ENCODE data around the gene DHX16. TPM values are rescaled to one million over a fixed set of nuclear protein-coding genes. Genes with fewer than 3 reads are reported as not detected.

DHX16 gene
- total RNA-seq, 4 donors from 2014 or later: 3.2 to 31.8 (median 16.3) TPM

- H3K27me3 ChIP-seq: no peaks in the 10 kb centered on the region
- DNase-seq: no peak
- no peaks in the 10 kb centered on the region for H3K9me3 ChIP-seq
- peak overlapping the region; percentile 98 to 100 for H3K27ac ChIP-seq
- no peaks in the 10 kb centered on the region for H3K36me3 ChIP-seq
- peaks cover 0 to 30% of the 10 kb centered on the region in 2 donors for H3K4me1 ChIP-seq
- intact Hi-C loops (cut with DNase I; ENCODE audit: low total_unique reads): no loop called here
- H3K4me3 ChIP-seq: peak overlapping the region; percentile 78 to 99
- TF ChIP-seq POLR2A (IDR thresholded peaks at IDR 0.05) (no peak), CTCF (IDR thresholded peaks at IDR 0.05) (no peak)
Measured at GRCh38 chr6:30614044-30614842, 58.6 kb downstream of the DHX16 start.

- Histone ChIP-seq H3K27ac (peak overlapping the region; percentile 98 to 100), H3K4me3 (peak overlapping the region; percentile 78 to 99), H3K36me3 (no peaks in the 10 kb centered on the region), H3K4me1 (peaks cover 0 to 22% of the 10 kb centered on the region in 2 donors), H3K9me3 (no peaks in the 10 kb centered on the region), H3K27me3 (no peaks in the 10 kb centered on the region)
- no peak for DNase-seq
- intact Hi-C loops (cut with DNase I; ENCODE audit: low total_unique reads): no loop called here
- TF ChIP-seq CTCF (IDR thresholded peaks at IDR 0.05) (no peak), POLR2A (IDR thresholded peaks at IDR 0.05) (no peak)
Measured at GRCh38 chr6:30613251-30614043, 59.4 kb downstream of the DHX16 start.

GRCh38 chr6:30612687-30613248 lies 60.0 kb downstream of the DHX16 start:
- intact Hi-C loops (cut with DNase I; ENCODE audit: low total_unique reads): no loop called here
- peaks cover 0 to 21% of the 10 kb centered on the region in 2 donors for H3K4me1 ChIP-seq
- no peak for TF ChIP-seq POLR2A (IDR thresholded peaks at IDR 0.05)
- no peak for TF ChIP-seq CTCF (IDR thresholded peaks at IDR 0.05)

GRCh38 chr6:30612213-30612612 lies 60.6 kb downstream of the DHX16 start:
- intact Hi-C loops (cut with DNase I; ENCODE audit: low total_unique reads): no loop called here

More at GRCh38 chr6:30612687-30613248, 60.0 kb downstream of the DHX16 start:
- Histone ChIP-seq H3K36me3 (no peaks in the 10 kb centered on the region), H3K27ac (peak overlapping the region; percentile 36 to 98), H3K27me3 (no peaks in the 10 kb centered on the region), H3K9me3 (no peaks in the 10 kb centered on the region), H3K4me3 (no peak overlapping the region)
- no peak for DNase-seq

More at GRCh38 chr6:30612213-30612612, 60.6 kb downstream of the DHX16 start:
- Histone ChIP-seq H3K9me3 (no peaks in the 10 kb centered on the region), H3K27ac (peak overlapping the region; percentile 36 to 98), H3K27me3 (no peaks in the 10 kb centered on the region), H3K4me3 (no peak overlapping the region), H3K4me1 (peaks cover 0 to 21% of the 10 kb centered on the region in 2 donors), H3K36me3 (no peaks in the 10 kb centered on the region)
- TF ChIP-seq CTCF (IDR thresholded peaks at IDR 0.05) (peak in 1 of 4 experiments; percentile 27), POLR2A (IDR thresholded peaks at IDR 0.05) (no peak)
- no peak for DNase-seq

Measured in uterus (tissue), 4 donors.